Fibroblast of mammary gland (primary cell): ENCODE data around the gene RYR2.

Experiments used
- DNase-seq: peaks from one replicate; pipeline ENCODE4 v3.0.0-alpha.2; 2010; ENCODE audit warnings: low read depth
- H3K4me3 ChIP-seq: 2 replicates; pipeline ENCODE4 v1.5.1; 2011; ENCODE audit warnings: low read depth, mild to moderate bottlenecking, low read length, moderate library complexity; ENCODE audit not compliant: control insufficient read depth
- TF ChIP-seq, protein P1 (sequence below): conservative IDR thresholded peaks from 2 replicates; pipeline ENCODE4 v1.5.1; 2011; ENCODE audit warnings: low read depth, low read length, inconsistent platforms; ENCODE audit not compliant: control insufficient read depth, insufficient read depth

RYR2 gene

DNA sequence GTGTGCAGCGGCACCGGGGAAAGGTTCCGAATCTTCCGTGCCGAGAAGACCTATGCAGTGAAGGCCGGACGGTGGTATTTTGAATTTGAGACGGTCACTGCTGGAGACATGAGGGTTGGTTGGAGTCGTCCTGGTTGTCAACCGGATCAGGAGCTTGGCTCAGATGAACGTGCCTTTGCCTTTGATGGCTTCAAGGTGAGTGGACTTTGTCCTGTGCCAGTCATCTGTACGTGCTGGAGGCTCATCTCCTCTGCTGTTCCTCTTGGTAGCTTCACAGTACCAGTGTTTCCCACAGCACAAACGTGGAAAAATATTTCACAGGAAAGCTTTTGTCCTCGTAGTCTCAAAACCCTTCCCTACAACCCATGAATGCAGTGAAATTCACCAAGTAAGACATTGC, 524.6 kb downstream of the RYR2 start:
- TF ChIP-seq, protein P1, sequence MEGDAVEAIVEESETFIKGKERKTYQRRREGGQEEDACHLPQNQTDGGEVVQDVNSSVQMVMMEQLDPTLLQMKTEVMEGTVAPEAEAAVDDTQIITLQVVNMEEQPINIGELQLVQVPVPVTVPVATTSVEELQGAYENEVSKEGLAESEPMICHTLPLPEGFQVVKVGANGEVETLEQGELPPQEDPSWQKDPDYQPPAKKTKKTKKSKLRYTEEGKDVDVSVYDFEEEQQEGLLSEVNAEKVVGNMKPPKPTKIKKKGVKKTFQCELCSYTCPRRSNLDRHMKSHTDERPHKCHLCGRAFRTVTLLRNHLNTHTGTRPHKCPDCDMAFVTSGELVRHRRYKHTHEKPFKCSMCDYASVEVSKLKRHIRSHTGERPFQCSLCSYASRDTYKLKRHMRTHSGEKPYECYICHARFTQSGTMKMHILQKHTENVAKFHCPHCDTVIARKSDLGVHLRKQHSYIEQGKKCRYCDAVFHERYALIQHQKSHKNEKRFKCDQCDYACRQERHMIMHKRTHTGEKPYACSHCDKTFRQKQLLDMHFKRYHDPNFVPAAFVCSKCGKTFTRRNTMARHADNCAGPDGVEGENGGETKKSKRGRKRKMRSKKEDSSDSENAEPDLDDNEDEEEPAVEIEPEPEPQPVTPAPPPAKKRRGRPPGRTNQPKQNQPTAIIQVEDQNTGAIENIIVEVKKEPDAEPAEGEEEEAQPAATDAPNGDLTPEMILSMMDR = no peak
- H3K4me3 ChIP-seq = no peak overlapping the region

DNA sequence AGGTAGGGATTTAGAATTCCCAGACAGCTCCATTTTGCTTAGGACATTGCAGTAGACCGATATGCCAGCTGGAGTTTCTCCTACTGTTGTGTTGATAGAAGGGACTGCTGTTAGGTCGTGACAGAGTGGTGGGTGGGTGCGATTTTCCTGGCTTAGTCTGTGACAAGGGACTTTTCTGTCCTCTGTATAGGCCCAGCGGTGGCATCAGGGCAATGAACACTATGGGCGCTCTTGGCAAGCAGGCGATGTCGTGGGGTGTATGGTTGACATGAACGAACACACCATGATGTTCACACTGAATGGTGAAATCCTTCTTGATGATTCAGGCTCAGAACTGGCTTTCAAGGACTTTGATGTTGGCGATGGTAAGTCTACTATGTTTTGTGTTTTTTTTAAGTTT, 527.0 kb downstream of the RYR2 start:
- DNase-seq = no peak
- TF ChIP-seq, protein P1 = no peak
- H3K4me3 ChIP-seq = no peak overlapping the region

More for the DNA sequence above, 524.6 kb downstream of the RYR2 start:
- no peak for DNase-seq

DNA sequence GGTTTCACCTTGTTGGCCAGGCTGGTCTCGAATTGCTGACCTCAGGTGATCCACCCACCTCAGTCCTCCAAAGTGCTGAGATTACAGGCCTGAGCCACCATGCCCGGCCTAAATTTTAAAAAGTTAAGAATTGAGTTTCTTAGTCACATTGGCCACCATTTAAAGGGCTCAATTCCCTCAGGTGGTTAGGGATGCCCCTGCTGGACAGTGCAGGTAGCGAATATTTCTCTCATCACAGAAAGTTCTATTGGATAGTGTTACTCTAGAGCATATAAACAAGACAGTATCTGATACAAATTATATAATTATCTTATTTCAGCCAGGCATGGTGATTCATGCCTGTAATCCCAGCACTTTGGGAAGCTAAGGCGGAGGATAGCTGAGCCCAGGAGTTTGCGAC, 528.5 kb downstream of the RYR2 start:
- TF ChIP-seq, protein P1 = no peak
- no peak overlapping the region for H3K4me3 ChIP-seq
- no peak for DNase-seq

DNA sequence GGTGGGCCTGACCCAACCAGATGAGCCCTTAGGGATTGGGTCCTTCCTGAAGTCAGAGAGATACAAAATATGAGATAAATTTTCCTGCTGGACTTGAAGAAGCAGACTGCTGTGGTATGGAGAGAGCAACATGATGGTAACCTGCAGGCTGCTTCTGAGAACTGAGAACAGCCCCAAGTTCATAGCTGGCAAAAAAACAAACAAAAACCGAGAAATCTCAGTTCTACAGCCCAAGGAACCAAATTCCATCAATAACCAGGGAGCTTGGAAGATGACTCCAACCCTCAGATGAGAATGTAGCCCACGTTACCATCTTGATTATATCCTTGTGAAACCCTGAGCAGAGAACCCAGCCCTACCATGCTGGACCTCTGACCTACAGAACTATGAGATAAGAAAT, 532.6 kb downstream of the RYR2 start:
- TF ChIP-seq, protein P1 = no peak
- no peak overlapping the region for H3K4me3 ChIP-seq
- no peak for DNase-seq

DNA sequence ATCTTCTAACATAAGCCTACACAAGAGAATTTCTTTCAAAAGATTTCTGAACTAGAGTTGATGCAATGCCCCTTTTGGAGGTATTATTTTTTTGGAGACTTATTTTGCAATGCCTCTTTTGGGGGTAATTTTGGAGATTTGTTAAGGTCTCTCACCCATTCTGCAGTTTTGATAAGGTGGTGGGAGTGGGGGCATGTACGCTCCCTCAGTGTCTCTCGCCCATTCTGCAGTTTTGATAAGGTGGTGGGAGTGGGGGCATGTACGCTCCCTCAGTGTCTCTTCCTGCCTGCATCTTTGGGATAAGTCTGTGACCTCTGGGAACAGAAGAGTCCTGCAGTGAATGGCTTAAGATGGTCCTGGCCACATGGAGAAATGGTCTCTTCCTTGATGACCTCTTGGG, 536.6 kb downstream of the RYR2 start:
- no peak for DNase-seq
- H3K4me3 ChIP-seq = no peak overlapping the region
- TF ChIP-seq, protein P1 = no peak

DNA sequence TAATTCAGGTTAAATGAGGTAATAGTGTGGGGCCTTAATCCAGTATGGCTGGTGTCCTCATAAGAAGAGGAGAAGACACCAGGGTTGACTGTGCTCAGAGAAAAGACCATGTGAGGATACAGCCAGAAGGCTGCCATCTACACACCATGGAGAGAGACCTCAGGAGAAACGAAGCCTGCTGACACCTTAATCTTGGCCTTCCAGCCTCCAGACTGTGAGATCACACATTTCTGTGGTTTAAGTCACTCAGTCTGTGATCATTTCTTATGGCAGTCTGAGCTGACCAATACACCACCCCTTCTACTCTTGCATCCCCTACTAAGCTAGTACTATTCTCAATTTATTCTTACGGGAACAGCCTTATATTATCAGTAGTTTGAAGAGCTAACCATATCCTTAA, 538.7 kb downstream of the RYR2 start:
- no peak for DNase-seq
- no peak overlapping the region for H3K4me3 ChIP-seq
- TF ChIP-seq, protein P1 = no peak

DNA sequence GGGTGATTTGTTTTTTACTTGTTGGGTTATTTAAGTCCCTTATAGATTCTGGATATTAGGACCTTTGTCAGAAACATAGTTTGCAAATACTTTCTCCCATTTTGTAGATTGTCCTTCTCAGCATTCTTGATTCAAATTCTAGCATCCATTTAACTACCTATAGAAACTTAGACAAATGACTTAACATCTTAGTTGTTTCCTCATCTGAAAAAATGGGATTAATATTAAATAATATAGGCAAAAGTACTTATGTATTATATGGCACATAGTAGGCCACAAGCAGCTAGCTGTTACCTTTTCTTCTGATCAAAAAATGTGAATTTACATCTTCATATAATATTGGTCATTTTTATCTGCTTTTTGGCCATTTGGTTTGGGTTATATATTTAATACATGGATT, 541.3 kb downstream of the RYR2 start:
- H3K4me3 ChIP-seq = no peak overlapping the region
- no peak for DNase-seq
- TF ChIP-seq, protein P1 = no peak
